Measurements from ENCODE around the gene BMP8A.
"Not testable (repeated sequence)": the region's sequence is repeated elsewhere in the genome, so short reads cannot be mapped to it uniquely, and the experiment has no call there.

Gene BMP8A
- 0.08 to 0.54 (median 0.19) reads per million in 4 donors for total RNA-seq

- peak; percentile 57 to 77 (median 63) for DNase-seq
Measured at GRCh38 chr1:39491146-39491921, at the start of gene BMP8A. BMP8A (plus strand) TSS chr1:39491636; CDS start chr1:39491992, 356 bp downstream.

DNA sequence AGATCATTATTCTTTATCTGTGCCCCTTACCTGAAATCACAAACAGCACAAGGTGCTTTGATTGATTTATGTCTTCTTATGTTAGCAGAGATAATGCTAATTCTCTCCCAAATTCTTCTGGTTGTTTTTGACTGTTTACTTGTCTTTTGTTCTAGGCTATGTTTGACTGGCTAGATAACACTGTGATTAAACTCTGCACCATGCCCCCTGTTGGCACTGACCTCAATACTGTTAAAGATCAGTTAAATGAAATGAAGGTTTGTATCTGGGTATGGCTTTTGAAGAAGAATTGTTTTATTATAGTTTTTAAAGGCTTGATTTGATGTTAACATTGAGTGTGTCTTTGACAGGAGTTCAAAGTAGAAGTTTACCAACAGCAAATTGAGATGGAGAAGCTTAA, 49.6 kb upstream of the BMP8A start:
- no peak for DNase-seq

DNA sequence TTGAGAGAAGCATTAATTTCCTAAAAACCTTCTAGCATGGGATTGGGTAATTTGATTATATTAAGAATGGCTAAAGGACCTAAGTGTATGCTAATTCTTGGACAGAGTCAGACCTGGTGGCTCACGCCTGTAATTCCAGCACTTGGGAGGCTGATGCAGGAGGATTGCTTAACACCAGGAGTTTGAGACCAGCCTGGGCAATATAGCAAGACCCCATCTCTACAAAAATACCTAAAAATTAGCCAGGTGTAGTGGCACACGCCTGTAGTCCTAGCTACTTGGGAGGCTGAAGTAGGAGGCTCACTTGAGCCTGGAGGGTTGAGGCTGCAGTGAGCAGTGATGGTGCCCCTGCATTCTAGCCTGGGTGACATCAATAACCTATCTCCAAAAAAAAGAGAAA, 45.9 kb upstream of the BMP8A start:
- no peak for DNase-seq

DNA sequence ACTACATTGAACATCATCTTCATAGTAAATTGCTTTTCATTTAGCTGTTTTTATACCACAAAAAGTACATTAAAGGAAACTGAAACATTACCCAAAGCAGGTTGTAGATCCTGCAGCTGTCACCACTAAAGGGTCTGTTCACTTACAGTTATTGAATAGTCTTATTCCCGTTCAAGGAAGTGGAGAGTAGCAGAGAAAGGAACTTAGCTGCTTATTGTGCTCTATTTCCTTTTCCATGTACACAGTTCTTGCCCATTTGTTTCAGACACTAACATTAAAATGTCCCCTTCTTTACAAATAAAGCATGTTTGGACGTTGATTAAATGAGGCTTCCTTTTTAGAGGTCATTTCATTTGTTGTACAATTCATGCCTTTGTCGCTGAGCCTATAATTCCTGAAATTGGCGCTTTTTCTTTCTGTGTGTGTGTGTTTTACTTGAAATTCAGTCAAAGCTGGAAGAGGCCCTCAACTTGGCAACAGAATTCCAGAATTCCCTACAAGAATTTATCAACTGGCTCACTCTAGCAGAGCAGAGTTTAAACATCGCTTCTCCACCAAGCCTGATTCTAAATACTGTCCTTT, 44.4 kb upstream of the BMP8A start:
- no peak for DNase-seq

DNA sequence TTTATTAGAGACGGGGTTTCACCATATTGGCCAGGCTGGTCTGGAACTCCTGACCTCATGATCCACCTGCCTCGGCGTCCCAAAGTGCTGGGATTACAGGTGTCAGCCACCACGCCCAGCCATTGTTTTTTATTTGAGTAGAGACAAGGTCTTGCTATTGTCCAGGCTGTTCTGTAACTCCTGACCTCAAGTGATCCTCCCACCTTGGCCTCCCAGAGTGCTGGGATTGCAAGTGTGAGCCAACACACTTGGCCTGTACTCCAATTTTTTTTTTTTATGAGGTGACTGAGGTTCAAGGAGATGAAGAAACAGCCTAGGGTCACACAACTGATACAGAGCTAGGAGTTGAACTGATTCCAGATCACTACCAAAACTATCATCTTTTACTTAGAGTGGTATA, 41.4 kb upstream of the BMP8A start:
- DNase-seq = not testable (repeated sequence)

- DNase-seq = no peak
Measured at GRCh38 chr1:39450956-39451606, 40.4 kb upstream of the BMP8A start.

DNA sequence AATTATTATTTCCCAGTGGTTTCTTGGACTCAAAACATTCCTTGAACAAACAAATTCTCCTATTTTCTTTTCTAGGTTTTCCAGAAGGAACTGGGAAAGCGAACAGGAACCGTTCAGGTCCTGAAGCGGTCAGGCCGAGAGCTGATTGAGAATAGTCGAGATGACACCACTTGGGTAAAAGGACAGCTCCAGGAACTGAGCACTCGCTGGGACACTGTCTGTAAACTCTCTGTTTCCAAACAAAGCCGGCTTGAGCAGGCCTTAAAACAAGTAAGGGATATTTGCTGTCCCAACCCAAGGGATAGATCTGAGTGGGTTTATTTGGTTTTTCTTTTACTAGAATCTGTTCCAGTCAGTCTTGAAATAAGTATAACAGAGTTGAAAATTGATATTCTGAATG, 39.4 kb upstream of the BMP8A start:
- DNase-seq = no peak

DNA sequence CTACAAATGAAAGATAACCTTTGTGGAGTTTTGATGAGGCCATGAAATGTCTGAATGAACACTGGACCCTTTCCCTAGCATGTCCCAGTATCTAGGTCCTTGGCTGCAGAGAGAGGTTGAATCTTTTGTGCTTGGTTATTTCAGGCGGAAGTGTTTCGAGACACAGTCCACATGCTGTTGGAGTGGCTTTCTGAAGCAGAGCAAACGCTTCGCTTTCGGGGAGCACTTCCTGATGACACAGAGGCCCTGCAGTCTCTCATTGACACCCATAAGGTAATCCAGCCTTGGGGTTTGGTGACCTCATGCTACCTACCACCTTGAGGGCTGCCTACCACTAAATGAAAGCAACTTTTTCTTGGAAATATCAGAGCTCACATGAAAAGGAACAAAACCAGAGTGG, 38.9 kb upstream of the BMP8A start:
- peak in 1 of 5 donors; percentile 5 for DNase-seq

DNA sequence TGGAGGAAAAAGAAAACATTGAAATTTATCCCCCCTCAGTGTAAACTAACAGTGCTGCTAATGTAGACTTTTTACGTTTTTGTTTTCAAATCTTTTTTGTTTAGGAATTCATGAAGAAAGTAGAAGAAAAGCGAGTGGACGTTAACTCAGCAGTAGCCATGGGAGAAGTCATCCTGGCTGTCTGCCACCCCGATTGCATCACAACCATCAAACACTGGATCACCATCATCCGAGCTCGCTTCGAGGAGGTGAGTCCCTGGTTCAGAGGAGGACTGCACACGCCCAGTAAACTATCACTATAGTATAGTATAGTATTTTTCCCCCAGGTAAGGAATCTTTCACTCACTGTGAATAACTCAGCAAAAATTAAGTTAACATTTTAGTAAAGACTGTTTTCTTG, 37.8 kb upstream of the BMP8A start:
- no peak for DNase-seq

DNA sequence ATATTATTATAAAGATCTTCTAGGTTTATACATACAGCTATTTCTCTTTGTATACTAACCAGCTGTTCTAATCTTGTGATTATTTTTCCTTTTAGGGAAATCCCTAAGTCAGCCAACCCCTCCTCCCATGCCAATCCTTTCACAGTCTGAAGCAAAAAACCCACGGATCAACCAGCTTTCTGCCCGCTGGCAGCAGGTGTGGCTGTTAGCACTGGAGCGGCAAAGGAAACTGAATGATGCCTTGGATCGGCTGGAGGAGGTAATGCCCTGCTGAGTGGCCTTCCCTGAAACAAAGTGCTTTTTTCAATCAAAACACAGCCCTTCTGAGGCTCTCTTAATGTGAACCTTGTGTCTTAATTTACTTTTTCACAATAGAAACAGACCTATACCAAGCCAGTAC, 32.4 kb upstream of the BMP8A start:
- DNase-seq = no peak

- no peak for DNase-seq
Measured at GRCh38 chr1:39462074-39462473, 29.4 kb upstream of the BMP8A start.

DNA sequence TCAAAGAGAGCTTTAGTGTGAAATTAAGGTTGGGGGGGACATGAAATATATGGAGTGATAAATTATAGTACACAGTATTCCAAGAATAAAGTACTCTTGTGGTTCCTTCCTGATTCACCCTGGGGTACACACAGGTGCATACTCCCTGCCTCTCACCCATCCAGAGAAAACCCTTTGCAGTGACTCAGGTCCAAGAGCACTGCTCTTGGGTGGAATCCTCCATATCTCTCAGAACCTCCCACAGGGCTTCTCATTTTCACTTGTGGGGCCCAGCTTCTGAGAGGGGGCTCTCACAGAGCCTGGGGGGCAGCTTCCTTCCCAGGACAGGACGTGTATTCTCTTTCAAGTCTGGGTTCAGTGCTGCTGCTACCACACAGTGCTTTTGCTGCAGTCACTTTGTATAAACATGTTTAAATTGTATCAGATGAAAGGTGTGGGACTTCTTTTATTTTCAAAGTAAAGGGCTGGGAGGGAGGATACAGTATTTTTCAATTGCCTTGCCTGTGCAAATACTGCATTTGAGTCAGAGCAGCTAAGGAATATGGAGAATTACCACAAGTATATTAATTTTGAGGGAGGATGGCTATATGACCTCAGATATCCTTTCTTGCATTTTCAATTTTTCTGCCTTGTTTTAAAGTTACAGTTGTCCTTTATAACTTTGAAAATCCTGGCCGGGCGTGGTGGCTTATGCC, 24.9 kb upstream of the BMP8A start:
- DNase-seq = no peak

DNA sequence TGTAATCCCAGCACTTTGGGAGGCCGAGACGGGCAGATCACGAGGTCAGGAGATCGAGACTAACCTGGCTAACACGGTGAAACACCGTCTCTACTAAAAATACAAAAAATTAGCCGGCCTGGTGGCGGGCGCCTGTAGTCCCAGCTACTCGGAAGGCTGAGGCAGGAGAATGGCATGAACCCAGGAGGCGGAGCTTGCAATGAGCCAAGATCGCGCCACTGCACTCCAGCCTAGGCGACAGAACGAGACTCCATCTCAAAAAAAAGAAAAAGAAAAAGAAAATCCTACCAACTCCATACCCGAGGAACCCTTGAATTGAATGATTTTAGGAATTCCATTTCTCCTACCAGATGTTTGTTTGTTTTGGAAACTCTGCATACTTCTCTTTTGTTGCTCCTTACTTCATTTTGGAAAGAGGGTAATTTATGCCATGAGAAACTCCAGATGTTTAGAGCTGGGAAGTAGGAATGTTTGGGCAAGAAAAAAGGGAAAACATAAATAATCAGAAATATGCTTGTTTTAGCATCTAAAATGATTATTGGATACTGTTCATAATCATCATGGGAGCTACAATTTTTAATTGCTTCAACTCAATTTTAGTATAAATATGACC, 24.2 kb upstream of the BMP8A start:
- DNase-seq = not testable (repeated sequence)

GRCh38 chr1:39469150-39469549, 22.3 kb upstream of the BMP8A start:
- DNase-seq = no peak

- no peak for DNase-seq
Measured at GRCh38 chr1:39470040-39470439, 21.4 kb upstream of the BMP8A start.

DNA sequence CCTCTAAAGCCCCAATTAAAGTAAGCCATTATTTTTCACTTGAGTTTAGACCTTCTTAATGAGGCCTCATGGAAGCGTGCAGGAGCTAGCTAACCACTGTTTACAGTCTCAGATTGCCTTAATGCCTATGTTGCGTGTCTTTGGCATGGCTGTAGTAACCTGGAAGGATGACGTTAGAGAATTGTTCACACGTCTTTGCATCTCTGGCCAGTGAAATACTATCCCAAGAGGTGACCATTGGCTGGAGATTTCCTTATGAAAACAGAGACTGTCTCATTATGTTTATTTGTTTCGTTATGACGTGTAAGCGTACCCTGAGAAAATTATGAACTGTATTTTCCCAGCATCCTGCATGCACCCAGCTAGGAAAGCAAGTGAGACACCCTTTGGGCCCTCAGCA, 18.6 kb upstream of the BMP8A start:
- DNase-seq = no peak

- no peak for DNase-seq
Measured at GRCh38 chr1:39473324-39473723, 18.1 kb upstream of the BMP8A start.

DNA sequence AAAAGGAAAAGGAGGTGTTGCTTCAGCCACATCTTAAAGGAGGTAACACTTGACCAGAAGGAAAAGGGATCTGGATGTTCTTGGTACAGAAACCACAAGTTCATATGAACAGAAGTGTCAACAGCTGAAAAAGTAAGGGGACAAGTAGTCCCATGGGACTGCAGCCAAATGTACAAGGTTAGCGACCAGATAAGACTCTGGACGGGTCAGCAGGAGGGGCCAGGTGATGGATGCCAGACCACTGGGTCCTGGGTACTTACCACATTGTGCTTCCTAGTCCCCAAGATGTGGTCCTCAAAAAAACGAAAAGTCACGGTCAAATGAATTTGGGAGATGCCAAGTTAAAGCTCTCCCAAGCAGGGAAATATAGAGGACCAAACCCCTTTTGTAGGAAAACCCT, 16.6 kb upstream of the BMP8A start:
- DNase-seq = no peak

GRCh38 chr1:39475551-39475950, 15.9 kb upstream of the BMP8A start:
- DNase-seq = not testable (repeated sequence)

DNA sequence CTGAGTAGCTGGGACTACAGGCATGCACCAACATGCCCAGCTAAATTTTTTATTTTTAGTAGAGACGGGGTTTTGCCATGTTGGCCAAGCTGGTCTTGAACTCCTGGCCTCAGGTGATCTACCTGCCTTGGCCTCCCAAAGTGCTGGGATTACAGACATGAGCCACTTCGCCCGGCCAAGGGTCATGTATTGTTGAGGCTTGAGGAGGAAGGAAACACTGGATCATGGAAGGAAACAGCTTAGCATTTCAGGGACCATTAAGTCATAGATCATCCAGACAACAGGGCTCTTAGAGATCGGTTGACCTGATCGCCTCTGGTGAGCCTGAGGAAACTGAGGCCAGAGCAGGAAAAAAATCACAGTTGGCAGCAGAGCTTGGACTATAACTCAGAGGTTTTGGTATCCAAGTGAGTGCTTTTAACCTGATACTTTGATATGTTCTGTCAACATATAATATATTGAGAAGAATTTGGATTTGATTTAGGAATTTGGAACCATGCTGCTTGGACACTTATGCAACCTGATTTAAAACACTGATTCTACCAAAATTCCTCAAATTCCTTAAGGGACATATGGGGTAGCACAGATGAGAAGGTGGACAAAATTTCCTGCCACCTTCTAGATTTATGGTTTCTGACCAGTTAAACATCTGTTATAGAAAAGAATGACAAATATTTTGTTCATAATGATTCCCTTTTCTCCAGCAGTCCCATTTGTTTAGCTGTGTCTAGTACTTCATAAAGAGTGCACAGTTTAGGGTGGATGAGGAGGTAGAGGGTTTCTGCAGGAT, 13.1 kb upstream of the BMP8A start:
- no peak for DNase-seq

- no peak for DNase-seq
Measured at GRCh38 chr1:39481289-39481688, 10.1 kb upstream of the BMP8A start.

GRCh38 chr1:39483276-39483675, 8.2 kb upstream of the BMP8A start:
- no peak for DNase-seq

Data from T-helper 1 cell (primary cell).